Measurements from ENCODE around the gene ELFN2.

The ELFN2 gene

DNA sequence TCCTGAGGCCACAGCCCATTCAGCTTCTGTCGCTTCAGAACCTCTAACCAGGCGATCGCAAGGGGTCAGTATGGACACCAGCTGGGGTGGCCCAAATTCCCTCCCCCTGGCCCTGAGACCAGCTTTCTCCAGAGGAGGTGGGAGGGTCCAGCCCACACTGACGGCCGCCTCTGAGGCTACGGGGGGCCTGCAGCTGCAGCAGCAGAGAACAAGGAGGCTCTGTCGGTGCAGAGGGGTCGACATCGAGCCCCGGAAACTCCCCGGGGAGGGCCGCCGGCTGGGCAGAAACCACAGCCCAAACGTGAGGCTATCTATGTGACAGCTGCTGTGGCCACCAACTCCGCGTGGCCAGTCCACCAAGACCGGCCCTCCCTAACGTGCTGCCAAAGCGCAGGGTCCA is 40.8 kb downstream of the ELFN2 start:
- TF ChIP-seq, protein P1, sequence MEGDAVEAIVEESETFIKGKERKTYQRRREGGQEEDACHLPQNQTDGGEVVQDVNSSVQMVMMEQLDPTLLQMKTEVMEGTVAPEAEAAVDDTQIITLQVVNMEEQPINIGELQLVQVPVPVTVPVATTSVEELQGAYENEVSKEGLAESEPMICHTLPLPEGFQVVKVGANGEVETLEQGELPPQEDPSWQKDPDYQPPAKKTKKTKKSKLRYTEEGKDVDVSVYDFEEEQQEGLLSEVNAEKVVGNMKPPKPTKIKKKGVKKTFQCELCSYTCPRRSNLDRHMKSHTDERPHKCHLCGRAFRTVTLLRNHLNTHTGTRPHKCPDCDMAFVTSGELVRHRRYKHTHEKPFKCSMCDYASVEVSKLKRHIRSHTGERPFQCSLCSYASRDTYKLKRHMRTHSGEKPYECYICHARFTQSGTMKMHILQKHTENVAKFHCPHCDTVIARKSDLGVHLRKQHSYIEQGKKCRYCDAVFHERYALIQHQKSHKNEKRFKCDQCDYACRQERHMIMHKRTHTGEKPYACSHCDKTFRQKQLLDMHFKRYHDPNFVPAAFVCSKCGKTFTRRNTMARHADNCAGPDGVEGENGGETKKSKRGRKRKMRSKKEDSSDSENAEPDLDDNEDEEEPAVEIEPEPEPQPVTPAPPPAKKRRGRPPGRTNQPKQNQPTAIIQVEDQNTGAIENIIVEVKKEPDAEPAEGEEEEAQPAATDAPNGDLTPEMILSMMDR (conservative IDR thresholded peaks at IDR 0.05; ENCODE audit: low read depth, low read length): no peak
- DNase-seq (ENCODE audit: low read depth): no peak
- H3K4me3 ChIP-seq (ENCODE audit: low read length): no peak overlapping the region

DNA sequence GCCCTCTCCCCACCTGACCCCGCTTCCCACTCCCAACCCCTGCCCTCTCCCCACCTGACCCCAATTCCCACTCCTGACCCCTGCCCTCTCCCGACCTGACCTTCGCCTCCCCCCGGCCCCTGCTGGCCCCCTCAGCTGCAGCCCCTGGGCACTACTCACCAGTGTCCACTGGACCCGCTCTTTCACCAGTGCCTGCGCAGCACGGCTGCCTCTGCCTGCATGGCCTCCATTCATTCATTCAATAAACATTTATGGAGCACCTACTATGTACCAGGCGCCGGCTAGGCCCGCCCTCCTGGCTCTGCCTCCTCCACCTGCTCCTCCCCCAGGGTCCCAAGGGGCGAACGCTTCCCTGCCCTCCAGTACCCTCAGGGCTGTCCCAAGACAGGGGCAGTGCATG is 42.6 kb downstream of the ELFN2 start:
- no peak for DNase-seq (ENCODE audit: low read depth)
- TF ChIP-seq, protein P1 (conservative IDR thresholded peaks at IDR 0.05; ENCODE audit: low read depth, low read length): no peak
- H3K4me3 ChIP-seq (ENCODE audit: low read length): no peak overlapping the region

DNA sequence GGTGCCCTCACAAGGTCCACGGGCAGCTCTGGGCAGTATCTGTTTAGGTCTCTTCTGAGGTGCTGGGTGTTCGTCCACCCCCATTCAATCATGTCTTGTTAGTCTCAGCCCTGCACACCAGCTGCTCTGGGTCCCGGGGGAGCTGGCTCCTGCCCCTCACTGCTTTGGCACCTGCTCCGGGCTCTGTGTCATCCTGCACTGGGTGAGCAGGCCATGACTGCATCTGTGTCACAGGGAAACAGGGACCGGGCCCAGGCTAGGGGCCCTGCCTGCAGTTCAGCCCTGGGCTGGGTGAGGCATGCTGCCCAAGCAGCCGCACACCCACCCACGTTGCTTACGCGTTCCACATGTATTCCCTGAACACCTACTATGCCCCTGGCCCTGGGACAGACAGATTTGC is 43.9 kb downstream of the ELFN2 start:
- DNase-seq (ENCODE audit: low read depth): no peak
- H3K4me3 ChIP-seq (ENCODE audit: low read length): no peak overlapping the region
- TF ChIP-seq, protein P1 (conservative IDR thresholded peaks at IDR 0.05; ENCODE audit: low read depth, low read length): no peak

DNA sequence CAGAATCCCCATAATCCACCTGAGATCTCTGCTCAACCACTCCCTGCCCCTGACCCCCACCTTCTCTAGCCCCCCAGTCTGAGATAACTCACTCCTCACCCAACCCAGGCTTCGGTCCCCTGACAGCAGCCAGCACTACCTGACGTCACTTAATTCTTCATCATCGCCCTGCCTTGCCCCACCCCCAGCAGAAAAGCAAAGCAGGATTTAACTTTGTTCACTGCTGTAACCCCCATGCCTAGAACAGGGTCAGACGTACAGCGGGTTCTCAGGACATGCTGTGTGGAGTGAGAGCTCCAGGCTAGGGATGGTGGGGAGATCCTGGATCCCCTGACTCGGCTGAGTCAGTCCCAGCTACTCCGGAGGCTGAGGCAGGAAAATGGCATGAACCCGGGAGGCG is 45.8 kb downstream of the ELFN2 start:
- peak; percentile 37 for DNase-seq (ENCODE audit: low read depth)

DNA sequence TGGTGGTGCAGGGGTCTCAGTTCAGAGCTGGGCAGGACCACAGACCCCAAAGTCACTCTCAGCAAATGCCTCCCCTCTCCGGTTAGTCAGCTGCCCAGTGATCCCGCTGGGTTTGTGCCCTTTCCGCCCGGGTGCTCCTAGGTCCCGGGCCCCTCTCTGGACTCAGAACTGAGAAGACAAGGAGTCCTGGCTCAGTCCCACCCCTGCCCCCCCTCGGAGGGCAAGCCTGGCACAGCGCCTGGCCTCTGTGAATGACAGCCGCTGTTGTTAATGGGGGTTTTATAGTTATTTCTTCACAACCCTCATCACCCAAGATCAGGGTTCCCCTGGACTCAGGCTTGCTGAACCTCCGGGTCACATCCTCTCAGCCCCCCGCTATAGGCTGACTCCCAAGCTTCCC is 47.6 kb downstream of the ELFN2 start:
- no peak overlapping the region for H3K4me3 ChIP-seq (ENCODE audit: low read length)
- DNase-seq (ENCODE audit: low read depth): no peak
- TF ChIP-seq, protein P1 (conservative IDR thresholded peaks at IDR 0.05; ENCODE audit: low read depth, low read length): no peak

More for the DNA sequence above, 45.8 kb downstream of the ELFN2 start:
- no peak overlapping the region for H3K4me3 ChIP-seq (ENCODE audit: low read length)
- TF ChIP-seq, protein P1 (conservative IDR thresholded peaks at IDR 0.05; ENCODE audit: low read depth, low read length): no peak

DNA sequence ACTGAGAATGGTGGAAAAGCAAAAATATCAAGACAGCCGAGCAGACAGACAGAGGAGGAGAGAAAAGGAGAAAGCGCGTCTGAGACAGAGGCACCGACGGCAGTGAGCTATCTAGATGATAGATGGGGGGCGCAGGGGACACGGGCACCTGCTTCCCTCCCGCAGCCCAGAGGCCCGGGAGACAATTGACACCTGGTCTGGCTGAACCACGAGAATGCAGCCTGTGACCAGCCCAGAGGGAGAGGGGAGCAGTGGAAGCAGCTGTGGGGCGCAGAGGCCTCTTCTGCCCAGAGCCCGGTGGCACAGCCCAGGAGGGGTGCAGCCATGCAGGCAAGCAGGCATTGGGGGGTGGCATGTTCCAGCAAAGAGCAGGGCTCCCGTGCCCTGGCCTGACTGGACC is 48.2 kb downstream of the ELFN2 start:
- H3K4me3 ChIP-seq (ENCODE audit: low read length): no peak overlapping the region
- TF ChIP-seq, protein P1 (conservative IDR thresholded peaks at IDR 0.05; ENCODE audit: low read depth, low read length): no peak
- no peak for DNase-seq (ENCODE audit: low read depth)

DNA sequence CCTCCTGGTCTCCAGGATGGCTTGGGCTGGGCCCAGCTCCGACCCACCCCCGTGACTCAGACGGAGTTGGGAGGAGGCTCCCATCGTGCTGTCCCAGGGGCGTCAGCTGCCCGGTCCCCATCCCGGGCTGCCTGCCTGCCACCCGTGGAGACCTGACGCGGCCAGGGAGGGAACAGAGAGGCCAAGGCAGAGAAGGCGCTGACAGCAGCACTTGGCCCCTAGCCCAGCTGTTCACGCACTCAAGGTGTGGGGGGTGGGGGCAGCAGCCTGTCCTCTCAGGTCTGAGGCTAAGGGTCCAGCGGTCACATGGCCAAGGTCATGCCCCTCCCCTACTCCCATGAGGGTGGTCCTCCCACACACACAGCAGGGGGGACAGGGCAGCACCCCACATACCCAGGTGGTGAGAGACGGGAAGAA is 48.6 kb downstream of the ELFN2 start:
- DNase-seq (ENCODE audit: low read depth): no peak
- no peak overlapping the region for H3K4me3 ChIP-seq (ENCODE audit: low read length)
- TF ChIP-seq, protein P1 (conservative IDR thresholded peaks at IDR 0.05; ENCODE audit: low read depth, low read length): no peak

All from retinal pigment epithelial cell (primary cell).